GM13976 (cell line): ENCODE measurements around the gene CC2D1A.

Experiments
- DNase-seq: peaks from one replicate; pipeline ENCODE4 v3.0.0; 2012; ENCODE audit warnings: low spot score
- in situ Hi-C: fragments of 300-500 bp; cut with MboI; formaldehyde crosslinking; loops from one replicate; pipeline ENCODE4 v1.12.0; 2022; ENCODE audit warnings: low sequenced_read_pairs, mixed read lengths, inconsistent platforms; ENCODE audit not compliant: unreplicated experiment
- TF ChIP-seq, protein P1 (sequence below): IDR thresholded peaks from 2 replicates; pipeline ENCODE4 v1.5.1; 2012; ENCODE audit warnings: borderline replicate concordance, mild to moderate bottlenecking; ENCODE audit not compliant: insufficient read depth; ENCODE audit errors: extremely low read depth, missing control alignments, control extremely low read depth

Gene CC2D1A

DNA sequence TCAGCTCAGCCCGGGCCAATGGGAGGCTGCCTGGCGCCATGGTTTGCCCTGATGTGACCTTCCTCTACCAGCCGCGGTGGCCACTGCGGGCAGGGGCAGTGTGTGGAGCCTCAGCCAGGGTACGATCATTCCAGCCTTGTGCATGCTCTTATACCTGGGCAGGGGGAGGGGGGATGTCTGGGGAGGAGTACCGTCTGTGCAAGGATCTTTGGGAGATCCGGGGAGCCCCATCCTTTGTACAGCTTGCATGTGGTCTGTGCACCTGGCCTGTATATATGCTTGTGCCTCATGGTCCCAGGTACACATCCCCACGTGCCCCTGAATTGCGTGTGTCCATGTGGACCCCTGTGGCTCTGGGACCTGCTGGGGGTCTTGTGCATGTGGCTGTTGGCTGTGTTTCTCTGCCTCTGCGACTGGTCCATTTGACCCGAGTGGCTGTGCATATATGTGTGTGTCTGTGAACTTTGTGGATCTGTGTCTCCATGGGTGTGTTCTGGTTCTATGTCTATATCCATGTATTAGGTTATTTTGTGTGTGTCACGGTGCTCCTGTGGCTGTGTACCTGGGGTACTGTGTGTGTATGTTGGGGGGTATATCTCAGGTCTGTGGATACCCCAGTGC is 41.8 kb upstream of the CC2D1A start:
- DNase-seq, result no peak
- TF ChIP-seq, protein P1, sequence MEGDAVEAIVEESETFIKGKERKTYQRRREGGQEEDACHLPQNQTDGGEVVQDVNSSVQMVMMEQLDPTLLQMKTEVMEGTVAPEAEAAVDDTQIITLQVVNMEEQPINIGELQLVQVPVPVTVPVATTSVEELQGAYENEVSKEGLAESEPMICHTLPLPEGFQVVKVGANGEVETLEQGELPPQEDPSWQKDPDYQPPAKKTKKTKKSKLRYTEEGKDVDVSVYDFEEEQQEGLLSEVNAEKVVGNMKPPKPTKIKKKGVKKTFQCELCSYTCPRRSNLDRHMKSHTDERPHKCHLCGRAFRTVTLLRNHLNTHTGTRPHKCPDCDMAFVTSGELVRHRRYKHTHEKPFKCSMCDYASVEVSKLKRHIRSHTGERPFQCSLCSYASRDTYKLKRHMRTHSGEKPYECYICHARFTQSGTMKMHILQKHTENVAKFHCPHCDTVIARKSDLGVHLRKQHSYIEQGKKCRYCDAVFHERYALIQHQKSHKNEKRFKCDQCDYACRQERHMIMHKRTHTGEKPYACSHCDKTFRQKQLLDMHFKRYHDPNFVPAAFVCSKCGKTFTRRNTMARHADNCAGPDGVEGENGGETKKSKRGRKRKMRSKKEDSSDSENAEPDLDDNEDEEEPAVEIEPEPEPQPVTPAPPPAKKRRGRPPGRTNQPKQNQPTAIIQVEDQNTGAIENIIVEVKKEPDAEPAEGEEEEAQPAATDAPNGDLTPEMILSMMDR, result no peak
- in situ Hi-C loops, result loop anchor here (5.0 to 25.0 kb wide), 2 partner anchors 82 to 602 kb away; no protein-coding TSS in a partner anchor

DNA sequence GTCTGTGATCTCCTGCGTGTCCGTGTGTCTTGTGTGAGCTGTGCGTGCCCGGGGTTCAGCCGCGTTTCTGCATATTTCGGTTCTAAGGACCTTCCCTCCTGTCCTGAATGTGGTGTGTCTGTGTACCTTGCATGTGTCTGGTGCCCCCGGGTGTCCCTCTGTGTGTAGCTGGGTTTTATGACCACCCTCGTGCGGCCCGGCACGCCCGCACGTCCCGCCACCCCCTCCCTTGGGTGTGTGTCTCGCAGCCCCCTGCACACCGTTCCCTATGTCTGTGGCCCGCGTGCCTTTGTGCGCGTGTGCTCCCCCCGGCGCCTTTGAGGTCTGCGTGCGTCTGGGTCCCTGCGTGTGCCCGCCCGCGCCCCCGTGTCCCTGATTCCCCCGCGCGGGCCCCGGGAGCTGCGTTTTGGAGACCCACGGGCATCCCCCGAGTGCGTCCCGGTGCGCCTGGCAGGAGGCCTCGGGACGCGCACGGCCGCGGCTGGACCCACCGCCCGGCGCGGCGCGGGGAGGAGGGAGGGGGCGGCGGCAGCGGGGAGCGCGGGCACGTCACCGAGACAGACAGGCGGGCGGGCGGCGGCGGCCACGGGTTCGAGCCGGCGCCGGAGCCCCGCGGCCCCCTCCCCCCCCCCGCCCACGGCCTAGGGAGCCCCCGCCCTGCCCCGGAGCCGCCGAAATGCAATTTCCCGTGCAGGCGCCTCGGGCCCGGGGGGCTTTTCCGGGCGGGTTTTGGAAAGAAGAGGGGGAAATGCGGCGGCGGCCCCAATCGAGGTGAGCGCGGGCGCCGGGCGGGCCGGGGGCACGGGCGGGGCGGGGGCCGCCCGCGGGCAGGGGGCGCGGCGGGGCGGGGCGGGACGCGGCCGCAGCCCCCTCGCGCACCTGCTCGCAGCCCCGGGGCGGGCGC is 41.1 kb upstream of the CC2D1A start:
- DNase-seq, result no peak
- TF ChIP-seq, protein P1, result no peak
- in situ Hi-C loops, result loop anchor here (5.0 to 25.0 kb wide), 2 partner anchors 83 to 603 kb away; no protein-coding TSS in a partner anchor

DNA sequence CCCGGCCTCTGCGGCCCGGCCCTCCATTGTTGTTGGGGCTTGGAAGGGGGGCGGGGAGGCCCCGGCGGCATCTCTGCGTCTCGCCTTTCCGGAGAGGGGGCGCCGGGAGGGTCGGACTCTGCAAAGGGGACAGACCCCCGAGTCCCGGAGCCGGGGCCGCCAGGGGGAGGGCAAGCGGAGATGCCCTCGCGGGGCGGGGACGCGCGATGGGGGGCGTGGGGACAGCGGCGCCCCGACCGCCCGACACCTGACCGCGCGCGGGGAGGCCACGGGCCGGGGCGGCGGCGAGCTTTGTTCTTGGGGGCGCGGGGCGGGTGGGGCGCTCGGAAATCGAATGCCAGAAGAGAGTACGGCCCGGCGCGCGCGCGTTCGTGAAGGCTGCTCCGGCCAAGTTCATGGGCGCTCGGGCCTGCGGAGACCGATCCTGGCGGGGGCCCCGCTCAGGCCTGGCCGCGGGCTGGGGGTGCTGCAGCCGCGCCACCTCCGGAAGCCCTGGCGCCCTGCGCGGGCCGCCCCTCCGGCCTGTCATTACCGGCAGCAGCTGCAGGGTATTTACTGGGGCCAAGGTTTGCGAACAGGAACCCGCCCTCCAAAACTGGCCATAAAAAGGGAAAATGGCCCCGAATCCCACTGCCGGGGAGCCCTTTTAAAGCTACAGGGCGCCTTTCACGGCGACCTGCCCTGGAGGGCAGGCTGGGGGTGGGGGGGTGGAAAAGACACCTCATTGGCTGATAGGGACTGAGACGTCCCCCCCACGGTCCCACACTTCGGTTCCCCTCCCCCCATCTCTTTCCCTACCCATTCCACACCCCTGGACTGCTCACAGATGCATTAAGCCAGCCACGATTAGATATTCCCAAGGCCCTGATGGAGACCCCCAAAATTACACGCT is 40.2 kb upstream of the CC2D1A start:
- peak; percentile 76 for DNase-seq
- TF ChIP-seq, protein P1, result no peak
- in situ Hi-C loops, result loop anchor here (25.0 kb wide), 1 partner anchor 604 kb away; no protein-coding TSS in a partner anchor

GRCh38 chr19:13866463-13867046 is 39.4 kb upstream of the CC2D1A start:
- no peak for DNase-seq
- in situ Hi-C loops, result loop anchor here (25.0 kb wide), 1 partner anchor 604 kb away; no protein-coding TSS in a partner anchor
- TF ChIP-seq, protein P1, result no peak

DNA sequence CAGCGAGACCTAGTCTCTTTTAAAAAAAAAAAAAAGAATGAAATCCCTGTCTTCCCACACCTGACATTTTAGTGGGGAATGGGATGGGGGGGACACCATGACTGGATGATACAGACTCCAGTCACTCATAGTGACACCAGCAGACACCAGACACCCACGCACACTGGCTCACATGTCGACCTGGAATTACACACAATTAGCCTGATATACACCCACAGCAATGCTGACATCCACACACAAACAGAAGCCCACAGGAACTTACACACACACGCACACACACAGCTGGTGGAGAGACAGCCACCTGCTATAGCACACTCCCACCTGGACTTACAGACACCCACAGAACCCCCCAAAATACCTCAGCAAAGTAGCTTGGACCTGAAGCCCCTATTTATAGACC is 37.3 kb upstream of the CC2D1A start:
- TF ChIP-seq, protein P1, result no peak
- no peak for DNase-seq
- in situ Hi-C loops, result loop anchor here (25.0 kb wide), 1 partner anchor 606 kb away; no protein-coding TSS in a partner anchor
